ENCODE measurements around the gene FAM107B.
"Not testable (repeated sequence)": the region's sequence is repeated elsewhere in the genome, so short reads cannot be mapped to it uniquely, and the experiment has no call there.

FAM107B gene

DNA sequence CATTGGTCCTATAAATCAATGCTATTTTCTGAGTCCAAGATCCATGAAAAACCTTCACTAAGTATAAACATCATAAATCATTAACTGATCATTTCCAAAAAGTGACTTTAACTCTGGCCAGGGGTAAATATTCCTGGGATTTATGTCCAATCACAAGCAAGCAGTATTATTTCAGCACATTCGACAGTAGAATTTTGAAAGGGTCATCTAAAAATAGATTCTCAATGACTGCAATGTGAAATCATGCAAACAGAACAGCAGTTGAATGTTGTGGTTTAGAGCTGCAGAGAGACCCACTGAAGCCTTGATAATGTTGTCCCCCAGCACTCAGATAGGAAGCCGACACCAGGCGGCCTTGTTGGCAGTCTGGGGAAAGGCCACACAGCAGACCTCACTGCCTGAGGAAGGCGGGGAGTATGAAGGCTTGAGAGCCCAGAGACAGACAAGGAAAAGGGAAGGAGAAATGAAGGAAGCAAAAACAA lies 38.1 kb downstream of the FAM107B start:
- peak; percentile 20 for DNase-seq (ENCODE audit: low read depth, low spot score)

DNA sequence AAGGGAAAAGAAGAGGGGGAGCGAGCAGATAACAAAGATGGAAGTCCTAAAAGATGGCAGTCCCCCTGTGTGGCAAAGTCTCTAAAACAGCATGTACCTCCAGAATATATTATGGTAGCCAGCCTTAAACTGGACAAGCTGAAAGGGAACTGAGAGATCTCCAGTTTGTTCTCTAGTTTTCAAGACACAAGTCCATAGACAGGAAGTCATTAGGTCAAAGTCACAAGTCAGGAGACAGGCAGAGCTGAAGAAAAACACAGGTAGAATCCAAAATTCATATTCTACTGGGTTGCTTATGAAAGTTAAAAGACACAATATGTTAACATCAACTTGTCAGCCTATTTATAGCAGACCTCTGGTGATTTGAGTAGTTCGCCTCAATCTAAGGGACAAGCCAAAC lies 38.7 kb downstream of the FAM107B start:
- no peak for DNase-seq (ENCODE audit: low read depth, low spot score)

DNA sequence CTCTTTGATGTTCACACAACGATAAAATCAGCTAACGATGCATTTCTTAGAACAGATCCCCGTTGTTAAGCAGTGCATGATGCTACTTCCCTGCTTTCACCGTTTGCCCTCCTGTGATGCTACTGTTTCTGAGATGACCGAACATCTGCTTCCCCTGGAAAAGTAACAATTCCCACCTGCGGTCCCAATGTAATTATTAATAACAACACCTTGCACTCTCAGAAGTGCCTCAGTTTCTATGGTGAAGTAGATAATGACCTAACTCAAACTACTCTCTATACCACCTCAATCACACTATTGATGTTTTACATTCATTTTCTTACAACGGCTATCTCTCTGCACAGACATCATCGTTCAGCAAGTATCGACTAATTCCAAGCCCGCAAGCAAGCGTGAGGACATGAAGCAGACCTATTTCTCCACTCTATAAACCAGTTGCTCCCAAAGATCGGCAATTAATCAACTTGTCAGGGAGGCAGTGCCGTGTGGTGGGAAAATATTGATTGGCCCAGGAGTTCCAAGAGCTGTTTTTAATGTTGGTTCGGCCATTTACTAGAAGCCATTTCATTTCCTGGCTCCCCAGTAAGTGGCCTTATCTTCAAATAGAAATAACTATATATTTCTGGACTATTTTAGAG lies 42.7 kb downstream of the FAM107B start:
- no peak for DNase-seq (ENCODE audit: low read depth, low spot score)

DNA sequence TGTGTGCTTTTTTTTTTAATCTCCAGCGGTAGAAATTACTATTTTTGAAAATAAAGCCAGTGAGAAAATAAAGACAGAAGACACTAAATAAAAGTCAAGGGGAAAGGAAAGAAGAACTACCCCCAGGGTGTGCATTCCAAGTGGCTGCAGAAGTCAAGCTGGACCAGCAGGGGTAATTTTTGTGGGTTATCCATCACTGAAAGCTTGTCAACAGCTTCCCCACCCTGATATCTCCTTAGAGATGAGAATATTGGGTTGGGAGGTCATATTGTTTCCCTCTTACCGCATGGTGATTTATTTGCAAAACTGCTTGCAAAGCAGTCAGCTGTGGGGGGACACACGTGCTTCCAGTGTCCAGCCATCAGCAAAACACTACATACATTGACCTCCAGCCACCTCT lies 46.4 kb downstream of the FAM107B start:
- no peak for DNase-seq (ENCODE audit: low read depth, low spot score)

DNA sequence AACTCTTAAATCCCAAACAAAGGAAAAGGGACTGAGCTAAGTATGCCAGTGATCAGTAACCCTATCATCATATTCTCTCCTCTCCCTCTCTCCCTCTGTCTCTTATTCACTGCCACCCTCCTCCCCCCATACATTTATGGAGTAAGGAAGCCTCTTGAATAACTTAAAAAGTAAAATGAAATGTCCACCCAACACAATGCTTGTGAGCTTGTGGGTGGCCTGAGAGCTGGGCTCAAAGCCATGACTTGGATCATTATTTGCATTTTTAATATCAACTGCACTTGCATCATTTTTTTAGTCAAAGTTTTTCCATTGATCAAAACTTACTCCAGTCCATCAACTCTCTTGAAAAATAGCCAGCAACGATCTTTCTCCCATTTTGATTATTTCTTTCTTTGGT lies 46.8 kb downstream of the FAM107B start:
- DNase-seq (ENCODE audit: low read depth, low spot score): no peak

DNA sequence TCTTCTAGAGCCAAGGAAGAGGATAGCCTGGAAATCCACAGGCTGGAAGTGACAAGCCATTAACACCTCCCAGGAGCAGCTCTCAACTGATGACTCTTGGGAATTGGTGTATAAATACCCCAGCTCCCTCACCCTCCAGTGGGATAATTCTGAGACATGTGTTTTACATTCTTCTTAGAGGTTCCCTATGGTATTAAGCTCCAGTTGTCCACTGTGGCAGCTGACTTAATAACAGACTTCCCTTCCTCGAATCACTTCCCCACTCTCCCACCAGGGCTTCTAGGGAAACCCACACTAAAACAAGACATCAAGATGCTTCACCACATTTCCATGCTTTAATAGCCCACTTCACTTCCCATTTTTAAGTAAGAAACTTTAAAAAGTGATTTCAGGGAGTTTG lies 47.2 kb downstream of the FAM107B start:
- no peak for DNase-seq (ENCODE audit: low read depth, low spot score)

DNA sequence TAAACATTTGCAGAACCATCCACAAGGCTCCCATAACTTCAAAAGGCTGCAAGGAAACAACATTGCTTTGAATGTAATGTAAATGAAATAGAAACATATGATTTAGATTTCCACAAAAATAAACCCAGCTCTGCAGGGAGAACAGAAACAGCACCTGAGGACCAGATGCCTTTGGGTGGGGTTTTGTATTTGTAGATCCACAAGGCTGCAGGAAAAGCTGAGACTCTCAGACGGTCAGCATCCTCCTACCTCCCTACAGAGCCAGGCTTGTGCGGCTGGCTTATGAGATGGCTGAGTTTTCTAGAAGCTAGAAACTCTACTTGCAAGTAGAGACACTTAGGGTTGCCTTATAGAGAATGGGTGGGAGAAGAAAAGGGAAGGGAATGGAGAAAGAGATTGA lies 49.8 kb downstream of the FAM107B start:
- DNase-seq (ENCODE audit: low read depth, low spot score): no peak

DNA sequence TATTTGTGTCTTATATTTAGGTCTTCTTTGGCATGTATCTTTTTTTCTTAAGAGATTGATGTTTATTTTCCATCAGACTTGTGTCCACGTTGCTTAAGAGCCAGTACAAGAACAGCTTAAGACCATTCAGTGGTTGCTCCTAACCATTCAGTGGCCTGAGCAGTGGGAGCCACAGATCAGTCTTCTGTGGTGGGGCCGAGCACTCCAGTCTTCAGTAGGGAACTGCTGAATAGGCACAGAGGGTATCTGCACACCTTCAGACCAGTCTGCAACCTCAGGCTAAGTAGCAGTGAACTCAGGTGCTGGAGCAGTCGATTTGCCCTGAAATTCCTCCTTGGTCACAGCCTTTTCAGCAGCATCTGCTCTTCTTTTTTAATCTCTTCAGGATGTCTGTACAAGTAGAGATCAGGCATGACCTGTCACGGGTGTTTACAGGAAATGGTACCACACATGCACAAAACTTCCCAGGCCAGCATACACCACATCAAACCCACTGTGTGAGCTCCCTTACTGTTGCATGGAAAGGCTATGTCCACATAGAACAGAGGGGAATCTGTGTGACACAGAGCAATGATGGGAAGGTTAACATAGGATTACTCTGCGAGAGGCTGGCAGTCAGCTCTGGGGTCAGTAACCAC lies 51.5 kb downstream of the FAM107B start:
- DNase-seq (ENCODE audit: low read depth, low spot score): no peak

DNA sequence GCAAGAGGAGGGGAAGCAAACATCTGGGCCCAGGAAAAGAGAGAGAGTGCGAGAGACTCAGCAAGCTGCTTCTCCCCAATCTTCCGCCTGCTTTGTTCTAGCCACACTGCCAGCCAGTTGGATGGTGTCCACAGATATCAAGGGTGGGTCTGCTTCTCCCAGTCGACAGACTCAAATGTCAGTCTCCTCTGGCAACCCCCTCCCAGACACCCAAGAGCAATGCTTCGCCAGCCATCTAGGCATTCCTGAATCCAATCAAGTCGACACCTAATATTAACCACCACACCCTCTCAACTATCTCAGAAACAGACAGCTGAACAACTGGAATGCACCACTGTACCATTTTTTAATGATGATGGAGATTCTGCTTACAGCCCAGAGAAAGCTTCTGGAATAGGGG lies 57.1 kb downstream of the FAM107B start:
- no peak for DNase-seq (ENCODE audit: low read depth, low spot score)

DNA sequence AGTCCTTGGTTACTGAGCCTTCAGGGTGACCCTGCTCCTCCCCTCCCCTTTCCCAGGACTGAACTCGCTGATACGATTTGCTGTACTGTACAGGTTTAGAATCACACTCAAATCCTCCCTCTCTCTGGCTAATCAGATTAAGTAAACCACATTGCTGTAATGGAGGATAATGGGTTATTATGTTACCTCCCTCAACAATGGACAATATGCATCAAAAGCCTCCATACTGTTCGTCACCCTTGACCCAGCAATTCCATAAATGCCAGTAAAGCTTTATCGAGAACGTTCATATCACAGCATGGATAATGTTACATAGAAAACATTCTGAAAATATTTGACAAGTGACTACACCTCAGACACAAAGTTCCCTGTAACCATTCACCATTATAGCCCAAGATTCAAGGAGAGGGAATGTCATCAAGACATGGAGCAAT lies 61.7 kb downstream of the FAM107B start:
- DNase-seq (ENCODE audit: low read depth, low spot score): no peak

DNA sequence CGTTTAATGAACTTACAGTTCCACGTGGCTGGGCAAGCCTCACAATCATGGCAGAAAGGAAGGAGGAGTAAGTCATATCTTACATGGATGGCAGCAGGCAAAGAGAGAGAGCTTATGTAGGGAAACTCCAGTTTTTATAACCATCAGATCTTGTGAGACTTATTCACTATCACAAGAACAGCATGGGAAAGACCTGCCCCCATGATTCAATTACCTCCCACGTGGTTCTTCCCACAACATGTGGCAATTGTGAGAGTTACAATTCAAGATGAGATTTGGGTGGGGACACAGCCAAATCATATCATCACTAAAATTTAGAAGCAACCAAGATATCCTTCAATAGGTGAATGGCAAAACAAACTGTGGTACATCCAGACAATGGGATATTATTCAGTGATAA lies 65.4 kb downstream of the FAM107B start:
- DNase-seq (ENCODE audit: low read depth, low spot score): not testable (repeated sequence)

DNA sequence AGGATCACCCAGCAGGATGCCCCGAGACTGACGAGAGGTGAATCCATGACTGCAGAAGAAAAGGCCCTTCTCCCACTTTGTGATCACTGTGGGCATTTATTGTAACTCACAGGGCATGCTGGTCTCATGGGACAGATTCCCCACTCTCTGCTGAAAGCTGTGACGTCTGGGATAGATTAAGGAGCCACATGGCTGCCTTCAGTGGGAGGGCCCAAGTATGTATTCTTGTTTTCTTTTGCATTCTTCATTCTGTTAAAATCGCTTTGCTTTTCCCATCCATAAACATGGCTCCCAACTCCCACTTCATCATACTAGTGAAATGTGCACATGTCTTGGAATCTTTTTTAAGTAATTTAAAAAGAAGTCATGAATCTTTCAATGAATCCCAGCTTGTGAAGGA lies 67.2 kb downstream of the FAM107B start:
- DNase-seq (ENCODE audit: low read depth, low spot score): no peak

DNA sequence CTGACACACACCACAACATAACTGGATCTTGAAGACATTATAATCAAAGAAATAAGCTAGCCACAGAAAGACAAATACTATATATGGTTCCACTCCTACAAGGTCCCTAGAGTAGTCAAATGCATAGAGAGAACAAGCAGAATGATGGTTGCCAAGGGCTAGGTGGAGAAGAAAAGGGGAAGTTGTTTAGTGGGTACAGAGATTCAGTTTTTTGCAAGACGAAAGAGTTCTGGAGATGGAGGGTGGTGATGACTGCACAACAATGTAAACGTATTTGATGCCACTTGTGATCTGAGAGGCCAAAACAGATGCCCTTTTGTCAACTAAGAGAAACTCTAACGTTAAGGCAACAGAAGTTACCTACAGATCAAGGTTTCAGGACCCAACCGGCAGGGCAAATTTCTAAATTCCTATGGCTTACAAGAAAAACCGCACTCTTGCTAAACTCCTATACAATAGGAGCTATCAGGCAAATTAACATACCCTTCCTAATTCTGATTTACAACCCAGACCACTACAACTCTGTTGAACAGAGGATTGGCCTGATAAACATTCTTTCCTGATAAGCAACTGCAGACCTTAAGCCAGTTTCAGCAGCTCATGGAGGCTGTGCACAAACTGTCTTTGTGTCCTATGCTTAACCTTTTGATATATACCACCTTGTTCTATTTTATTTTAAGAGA lies 69.0 kb downstream of the FAM107B start:
- DNase-seq (ENCODE audit: low read depth, low spot score): peak; percentile 46

DNA sequence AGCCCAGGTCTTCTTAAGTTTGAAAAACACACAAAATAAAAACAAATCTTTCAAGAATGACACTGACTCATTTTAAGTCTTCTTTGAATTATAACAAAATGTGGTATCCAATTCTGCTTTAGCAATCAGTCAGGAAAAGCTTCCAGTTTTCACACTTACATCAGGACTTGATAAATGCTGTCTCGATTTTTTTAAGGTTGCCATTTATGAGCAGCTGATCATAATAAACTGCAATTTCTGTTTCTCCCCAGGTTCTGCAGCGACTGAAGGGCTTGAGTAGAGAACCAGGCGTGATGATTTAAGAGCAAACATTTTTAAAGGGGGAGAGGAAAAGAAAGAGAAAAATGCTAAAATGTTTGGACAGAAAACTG lies 71.1 kb downstream of the FAM107B start:
- DNase-seq (ENCODE audit: low read depth, low spot score): no peak

DNA sequence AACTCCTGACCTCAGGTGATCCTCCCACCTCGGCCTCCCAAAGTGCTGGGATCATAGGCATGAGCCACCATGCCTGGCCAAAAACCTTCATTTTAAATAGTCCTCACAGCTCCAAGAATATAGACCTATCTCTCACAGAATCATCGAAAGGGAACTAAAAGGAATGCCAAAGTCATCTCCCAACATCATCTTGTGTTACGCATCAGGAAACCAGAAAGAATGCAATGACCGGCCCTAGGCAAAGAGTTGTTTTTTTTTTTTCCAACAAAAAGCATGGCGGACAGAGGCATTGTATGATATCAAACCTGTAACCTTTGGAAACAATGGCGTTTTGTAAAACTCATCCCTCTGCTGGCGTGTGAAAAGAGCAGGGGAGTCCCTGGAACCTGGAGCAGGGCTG lies 73.2 kb downstream of the FAM107B start:
- no peak for DNase-seq (ENCODE audit: low read depth, low spot score)

DNA sequence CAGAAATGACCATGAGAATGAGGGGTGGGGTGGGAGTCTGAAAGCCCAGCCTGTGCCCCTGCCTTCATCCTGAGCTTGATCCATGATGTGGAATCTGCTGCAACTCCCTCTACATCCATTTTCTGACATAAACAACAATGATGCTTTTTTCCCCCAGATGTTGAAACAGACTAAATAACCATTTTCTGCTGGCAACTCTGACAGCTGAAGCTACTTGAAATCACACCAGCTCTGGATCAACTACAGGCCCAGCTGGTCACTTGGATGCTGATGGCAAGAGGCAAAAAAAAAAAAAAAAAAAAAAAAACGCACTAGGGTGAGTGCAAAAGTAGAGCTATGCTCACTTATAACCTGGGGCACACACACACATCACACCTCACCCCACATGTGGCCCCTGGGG lies 74.2 kb downstream of the FAM107B start:
- DNase-seq (ENCODE audit: low read depth, low spot score): no peak

DNA sequence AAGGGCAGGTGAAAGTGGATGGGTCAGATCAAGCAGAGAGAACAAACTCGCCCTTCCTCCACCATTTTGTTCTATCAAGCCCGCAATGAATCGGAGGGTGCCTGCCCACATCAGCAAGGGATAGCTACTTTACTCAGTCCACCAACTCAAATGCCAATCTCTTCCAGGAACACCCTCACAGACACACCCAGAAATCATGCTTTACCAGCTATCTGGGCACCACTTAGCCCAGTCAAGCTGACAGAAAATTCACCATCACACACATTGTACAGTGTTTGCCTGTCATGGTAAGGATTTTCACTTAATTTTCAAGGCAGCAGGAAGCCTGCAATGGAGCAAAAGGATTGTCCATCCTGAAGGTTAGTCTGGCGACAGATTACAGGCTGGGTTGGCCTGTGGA lies 75.2 kb downstream of the FAM107B start:
- no peak for DNase-seq (ENCODE audit: low read depth, low spot score)

DNA sequence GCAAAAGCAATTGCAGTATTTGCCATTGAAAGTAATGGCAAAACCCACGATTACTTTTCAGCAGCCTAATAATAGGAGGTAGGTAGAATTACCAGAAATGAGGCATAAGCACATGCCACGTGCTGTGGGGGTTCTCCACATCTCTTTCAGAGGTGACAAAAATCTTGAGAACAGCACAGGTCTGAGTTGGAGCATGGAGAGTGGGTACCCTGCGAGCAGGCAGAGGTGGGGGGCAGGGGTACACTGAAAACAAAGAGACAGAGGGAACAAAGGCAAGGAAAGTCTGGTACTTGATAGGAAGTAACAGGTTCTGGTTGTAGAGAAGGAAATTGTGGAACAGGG lies 75.9 kb downstream of the FAM107B start:
- DNase-seq (ENCODE audit: low read depth, low spot score): no peak

DNA sequence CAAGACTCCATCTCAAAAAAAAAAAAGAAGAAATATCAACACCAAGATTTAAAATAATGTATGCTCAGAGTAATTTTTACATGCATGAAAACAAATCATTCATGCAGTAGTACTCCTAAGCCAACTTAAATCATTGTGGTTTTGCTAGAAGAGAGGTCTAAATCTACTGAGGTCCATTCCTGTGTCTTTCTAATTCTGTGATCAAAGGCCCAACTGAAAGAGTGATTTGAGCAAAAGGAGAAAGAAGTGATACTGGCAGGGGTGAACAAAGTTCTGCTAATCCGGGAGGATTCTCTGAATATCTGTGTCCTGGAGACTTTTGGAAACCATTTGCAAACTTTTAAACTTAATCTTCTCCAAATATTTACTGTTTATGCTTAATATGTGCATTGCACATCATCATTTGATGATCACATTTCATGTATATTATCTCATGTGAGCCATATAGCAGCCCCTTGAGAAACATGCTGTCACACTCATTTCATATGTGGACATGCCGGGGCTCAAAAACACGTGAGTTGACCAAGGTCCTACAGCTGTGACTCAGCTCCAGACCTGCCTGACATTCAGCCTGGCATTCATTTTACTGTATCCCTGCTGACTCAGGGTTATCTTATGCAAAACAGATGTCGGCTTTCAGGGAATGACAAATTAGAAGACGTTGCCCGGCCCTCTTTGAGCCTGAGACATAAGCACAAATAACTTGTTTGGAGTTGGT lies 76.4 kb downstream of the FAM107B start:
- no peak for DNase-seq (ENCODE audit: low read depth, low spot score)

DNA sequence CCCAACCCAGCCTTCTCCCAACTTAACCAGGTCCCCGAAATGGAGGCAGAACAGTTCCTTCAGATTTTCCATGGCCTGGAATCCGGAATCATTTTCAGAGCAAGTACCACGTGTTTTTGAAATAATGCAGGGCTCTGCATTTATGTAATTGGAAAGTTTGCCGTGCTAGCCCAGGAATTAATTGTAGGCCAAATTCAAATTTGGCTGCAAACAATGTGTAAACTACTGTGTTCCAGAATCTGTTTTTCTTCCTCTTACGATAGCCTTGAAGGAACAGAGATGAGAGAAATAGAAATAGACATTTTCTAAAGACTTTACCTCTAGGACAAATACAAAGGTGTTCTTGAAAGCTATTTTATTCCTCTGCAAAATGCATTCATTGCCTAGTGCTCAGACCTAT lies 77.4 kb downstream of the FAM107B start:
- no peak for DNase-seq (ENCODE audit: low read depth, low spot score)

DNA sequence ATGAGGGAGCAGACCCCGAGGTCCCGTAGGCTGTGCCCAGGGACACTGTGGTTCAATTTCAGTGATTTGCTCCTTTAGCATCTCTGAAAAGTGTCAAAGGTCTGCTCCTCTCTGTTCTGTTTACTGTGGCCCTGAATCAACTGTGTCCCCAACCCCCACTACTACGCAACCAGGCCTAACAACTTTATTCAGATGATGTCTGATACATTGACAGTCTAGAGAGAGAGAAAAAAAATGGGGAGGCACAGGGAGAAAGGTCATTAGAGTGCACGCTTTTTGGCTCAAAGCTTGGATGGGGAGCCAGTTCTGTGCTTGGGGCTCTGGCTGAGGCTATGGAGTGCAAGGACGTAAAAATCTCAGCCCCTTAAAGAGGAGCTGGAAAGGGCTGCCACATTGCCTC lies 77.9 kb downstream of the FAM107B start:
- no peak for DNase-seq (ENCODE audit: low read depth, low spot score)

DNA sequence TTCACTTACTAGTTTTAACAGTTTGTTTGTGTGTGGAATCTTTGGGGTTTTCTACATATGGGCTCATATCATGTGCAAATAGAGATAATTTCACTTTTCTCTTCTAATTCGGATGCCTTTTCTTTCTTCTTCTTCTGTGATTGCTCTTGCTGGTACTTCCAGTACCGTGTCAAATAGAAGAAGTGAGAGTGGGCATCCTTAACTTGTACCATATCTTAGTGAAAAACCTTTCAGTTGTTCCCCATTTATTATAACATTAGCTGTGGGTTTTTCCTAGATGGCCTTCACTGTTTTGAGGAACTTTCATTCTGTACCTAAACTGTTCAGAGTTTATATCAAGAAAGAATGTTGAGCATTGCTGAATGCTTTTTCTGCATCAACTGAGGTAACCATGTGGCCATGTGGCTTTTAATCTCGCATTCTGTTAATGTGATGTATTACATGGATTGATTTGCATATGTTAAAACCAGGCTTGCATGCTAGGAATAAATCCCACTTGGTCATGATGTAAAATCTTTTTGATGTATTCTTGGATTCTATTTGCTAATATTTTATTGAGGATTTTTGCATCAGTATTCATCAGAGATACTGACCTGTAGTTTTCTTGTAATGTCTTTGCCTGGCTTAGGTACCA lies 78.7 kb downstream of the FAM107B start:
- no peak for DNase-seq (ENCODE audit: low read depth, low spot score)
